Panc1 (cell line): ENCODE measurements around the gene CREBBP. TPM values are rescaled to one million over a fixed set of nuclear protein-coding genes. Genes with fewer than 3 reads are reported as not detected.

Experiments used
- ATAC-seq: fragments of 200-7000 bp; cut with Tn5 transposase; 2 replicates; pipeline ENCODE4 v1.9.1; 2020; ENCODE audit warnings: mild to moderate bottlenecking, moderate library complexity
- BruUV-seq: library from RNA; stranded (reverse); fragments of 400-500 nt; replicated peaks from 2 replicates; lab custom pipeline; 2021; lab: Mats Ljungman, UMichigan
- CTCF ChIA-PET: fragments of 300-600 bp; sonication (Branson Sonifier 250); formaldehyde crosslinking; loops from one replicate; lab custom pipeline; 2022; ENCODE audit warnings: antibody characterized with exemption; lab: Charles Lee
- POLR2A ChIA-PET: fragments of 300-600 bp; sonication (Branson Sonifier 250); formaldehyde crosslinking; loops from one replicate; lab custom pipeline; 2022; ENCODE audit warnings: antibody characterized with exemption; lab: Charles Lee
- DNase-seq: peaks from one replicate; pipeline ENCODE4 v3.0.0-alpha.2; 2010; ENCODE audit warnings: low read depth, low spot score
- H3K27ac ChIP-seq: 2 replicates; pipeline ENCODE4 v1.5.1; 2011; ENCODE audit warnings: mild to moderate bottlenecking, low read length, inconsistent platforms
- H3K27me3 ChIP-seq: fragments of 200-500 bp; sonication (Bioruptor generic); 2 replicates; pipeline ENCODE4 v1.6.0; 2014; ENCODE audit warnings: low read length, inconsistent platforms; ENCODE audit not compliant: control insufficient read depth, insufficient read depth
- H3K36me3 ChIP-seq: fragments of 200-500 bp; sonication (Bioruptor generic); 2 replicates; pipeline ENCODE4 v1.5.1; 2014; ENCODE audit warnings: inconsistent platforms, mild to moderate bottlenecking, low read length, moderate library complexity; ENCODE audit not compliant: control insufficient read depth, insufficient read depth
- H3K4me1 ChIP-seq: 2 replicates; pipeline ENCODE4 v1.5.1; 2011; ENCODE audit warnings: inconsistent platforms, mild to moderate bottlenecking, low read length, moderate library complexity; ENCODE audit not compliant: control insufficient read depth, insufficient read depth
- H3K4me3 ChIP-seq, 2 experiments: 2 replicates each; pipeline ENCODE4 v1.5.1; 2011 to 2012; ENCODE audit warnings: low read depth in 2 of 2, low read length in 2 of 2, mild to moderate bottlenecking in 2 of 2, inconsistent platforms in 1 of 2, moderate library complexity in 1 of 2
- H3K9me3 ChIP-seq: fragments of 200-500 bp; sonication (Bioruptor generic); 2 replicates; pipeline ENCODE4 v1.5.1; 2014; ENCODE audit warnings: low read depth, mild to moderate bottlenecking, inconsistent platforms, low read length, moderate library complexity; ENCODE audit not compliant: control insufficient read depth, insufficient read depth
- POLR2AphosphoS5 ChIP-seq: IDR thresholded peaks from 2 replicates; pipeline ENCODE4 v1.6.1; 2012; ENCODE audit warnings: mild to moderate bottlenecking, low read depth, low read length, moderate library complexity
- SIN3A ChIP-seq: IDR thresholded peaks from 2 replicates; pipeline ENCODE4 v1.6.1; 2012; ENCODE audit warnings: low read depth, mild to moderate bottlenecking, low read length, moderate library complexity, borderline replicate concordance; ENCODE audit not compliant: insufficient read depth
- TCF7L2 ChIP-seq: IDR thresholded peaks from 2 replicates; pipeline ENCODE4 v1.6.1; 2011; ENCODE audit warnings: mild to moderate bottlenecking, low read depth, low read length, inconsistent platforms
- in situ Hi-C: cut with HindIII; loops from 2 replicates; pipeline ENCODE4 v1.10.0; 2016; ENCODE audit warnings: low sequenced_read_pairs, low pct_unique_long_range_greater_than_20kb
- intact Hi-C: fragments of 100-400 bp; cut with micrococcal nuclease; formaldehyde crosslinking; loops from one replicate; pipeline ENCODE4 v1.10.0; 2022; ENCODE audit not compliant: unreplicated experiment
- total RNA-seq: library from RNA; stranded (reverse); gene quantifications from one replicate; pipeline ENCODE4 v1.2.1, GENCODE V29; 2021; ENCODE audit not compliant: unreplicated experiment
- TF ChIP-seq, protein P1 (sequence below), 2 experiments: IDR thresholded peaks; 2 replicates each; pipeline ENCODE4 v1.6.1; 2011 to 2012; ENCODE audit warnings: low read depth in 2 of 2, control low read depth in 1 of 2, low read length in 1 of 2, mild to moderate bottlenecking in 1 of 2, moderate library complexity in 1 of 2; ENCODE audit not compliant: insufficient read depth in 1 of 2
- TF ChIP-seq, protein P2 (sequence below): fragments of 450-650 bp; IDR thresholded peaks from 2 replicates; pipeline ENCODE4 v1.5.1; 2017; ENCODE audit warnings: mild to moderate bottlenecking

Gene CREBBP
- total RNA-seq, 1 experiment from 2014 or later, result 60.2 TPM

DNA sequence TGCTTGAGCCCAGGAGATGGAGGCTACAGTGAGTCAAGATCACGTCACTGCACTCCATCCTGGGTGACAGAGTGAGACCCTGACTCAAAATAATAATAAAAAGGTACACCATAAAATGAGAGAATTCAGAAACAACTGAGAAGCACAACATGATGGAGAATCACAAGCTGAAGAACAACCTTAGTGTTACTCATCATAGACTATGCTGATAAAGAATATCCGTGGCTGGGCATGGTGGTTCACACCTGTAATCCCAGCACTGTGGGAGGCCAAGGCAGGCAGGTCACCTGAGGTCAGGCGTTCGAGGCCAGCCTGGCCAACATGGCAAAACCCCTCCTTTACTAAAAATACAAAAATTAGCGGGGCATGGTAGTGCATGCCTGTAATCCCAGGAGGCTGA is 16.0 kb downstream of the CREBBP start:
- Histone ChIP-seq H3K27me3 (no peaks in the 10 kb centered on the region), H3K4me3 (no peak overlapping the region), H3K4me1 (peaks cover 6% of the 10 kb centered on the region), H3K9me3 (no peaks in the 10 kb centered on the region), H3K36me3 (no peaks in the 10 kb centered on the region), H3K27ac (no peak overlapping the region)
- intact Hi-C loops, result no loop called here
- CTCF ChIA-PET, result interaction anchor here (0.6 kb wide), 1 partner anchor 61 kb away, joined by 5 read pairs; no protein-coding TSS in a partner anchor
- no peak for ATAC-seq
- TF ChIP-seq TCF7L2 (no peak), POLR2AphosphoS5 (no peak), SIN3A (no peak)
- TF ChIP-seq, protein P1, sequence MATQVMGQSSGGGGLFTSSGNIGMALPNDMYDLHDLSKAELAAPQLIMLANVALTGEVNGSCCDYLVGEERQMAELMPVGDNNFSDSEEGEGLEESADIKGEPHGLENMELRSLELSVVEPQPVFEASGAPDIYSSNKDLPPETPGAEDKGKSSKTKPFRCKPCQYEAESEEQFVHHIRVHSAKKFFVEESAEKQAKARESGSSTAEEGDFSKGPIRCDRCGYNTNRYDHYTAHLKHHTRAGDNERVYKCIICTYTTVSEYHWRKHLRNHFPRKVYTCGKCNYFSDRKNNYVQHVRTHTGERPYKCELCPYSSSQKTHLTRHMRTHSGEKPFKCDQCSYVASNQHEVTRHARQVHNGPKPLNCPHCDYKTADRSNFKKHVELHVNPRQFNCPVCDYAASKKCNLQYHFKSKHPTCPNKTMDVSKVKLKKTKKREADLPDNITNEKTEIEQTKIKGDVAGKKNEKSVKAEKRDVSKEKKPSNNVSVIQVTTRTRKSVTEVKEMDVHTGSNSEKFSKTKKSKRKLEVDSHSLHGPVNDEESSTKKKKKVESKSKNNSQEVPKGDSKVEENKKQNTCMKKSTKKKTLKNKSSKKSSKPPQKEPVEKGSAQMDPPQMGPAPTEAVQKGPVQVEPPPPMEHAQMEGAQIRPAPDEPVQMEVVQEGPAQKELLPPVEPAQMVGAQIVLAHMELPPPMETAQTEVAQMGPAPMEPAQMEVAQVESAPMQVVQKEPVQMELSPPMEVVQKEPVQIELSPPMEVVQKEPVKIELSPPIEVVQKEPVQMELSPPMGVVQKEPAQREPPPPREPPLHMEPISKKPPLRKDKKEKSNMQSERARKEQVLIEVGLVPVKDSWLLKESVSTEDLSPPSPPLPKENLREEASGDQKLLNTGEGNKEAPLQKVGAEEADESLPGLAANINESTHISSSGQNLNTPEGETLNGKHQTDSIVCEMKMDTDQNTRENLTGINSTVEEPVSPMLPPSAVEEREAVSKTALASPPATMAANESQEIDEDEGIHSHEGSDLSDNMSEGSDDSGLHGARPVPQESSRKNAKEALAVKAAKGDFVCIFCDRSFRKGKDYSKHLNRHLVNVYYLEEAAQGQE (IDR thresholded peaks at IDR 0.05; ENCODE audit: insufficient read depth in 1 of 2, low read depth in 2 of 2, low read length in 1 of 2), result no peak
- TF ChIP-seq, protein P2, sequence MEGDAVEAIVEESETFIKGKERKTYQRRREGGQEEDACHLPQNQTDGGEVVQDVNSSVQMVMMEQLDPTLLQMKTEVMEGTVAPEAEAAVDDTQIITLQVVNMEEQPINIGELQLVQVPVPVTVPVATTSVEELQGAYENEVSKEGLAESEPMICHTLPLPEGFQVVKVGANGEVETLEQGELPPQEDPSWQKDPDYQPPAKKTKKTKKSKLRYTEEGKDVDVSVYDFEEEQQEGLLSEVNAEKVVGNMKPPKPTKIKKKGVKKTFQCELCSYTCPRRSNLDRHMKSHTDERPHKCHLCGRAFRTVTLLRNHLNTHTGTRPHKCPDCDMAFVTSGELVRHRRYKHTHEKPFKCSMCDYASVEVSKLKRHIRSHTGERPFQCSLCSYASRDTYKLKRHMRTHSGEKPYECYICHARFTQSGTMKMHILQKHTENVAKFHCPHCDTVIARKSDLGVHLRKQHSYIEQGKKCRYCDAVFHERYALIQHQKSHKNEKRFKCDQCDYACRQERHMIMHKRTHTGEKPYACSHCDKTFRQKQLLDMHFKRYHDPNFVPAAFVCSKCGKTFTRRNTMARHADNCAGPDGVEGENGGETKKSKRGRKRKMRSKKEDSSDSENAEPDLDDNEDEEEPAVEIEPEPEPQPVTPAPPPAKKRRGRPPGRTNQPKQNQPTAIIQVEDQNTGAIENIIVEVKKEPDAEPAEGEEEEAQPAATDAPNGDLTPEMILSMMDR, result no peak
- no peak for DNase-seq
- BruUV-seq, result no TSS peak
- in situ Hi-C loops, result no loop called here
- POLR2A ChIA-PET, result no interaction called here

DNA sequence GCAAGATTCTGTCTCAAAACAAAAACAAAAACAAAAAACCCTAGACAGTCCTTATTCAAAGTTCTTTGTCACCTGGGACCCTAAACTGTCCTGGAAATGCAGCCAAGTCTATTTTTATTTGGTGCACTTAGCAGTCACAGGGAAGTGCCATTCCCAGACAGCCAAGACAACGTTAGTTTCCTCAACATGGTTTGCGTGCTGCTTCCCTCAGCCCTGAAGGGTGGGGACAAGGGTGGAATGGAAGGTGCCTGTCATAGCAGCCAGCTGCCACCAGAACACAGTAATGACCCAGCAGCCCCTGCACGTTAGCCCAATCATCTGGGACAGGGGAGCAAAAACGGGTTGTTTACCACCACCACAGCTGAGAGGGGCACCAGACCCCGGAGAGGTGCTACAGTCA is 16.9 kb downstream of the CREBBP start:
- TF ChIP-seq, protein P1 (IDR thresholded peaks at IDR 0.05; ENCODE audit: insufficient read depth in 1 of 2, low read depth in 2 of 2, low read length in 1 of 2), result no peak
- TF ChIP-seq, protein P2, result no peak
- TF ChIP-seq POLR2AphosphoS5, result no peak
- TF ChIP-seq TCF7L2, result no peak
- no peak for TF ChIP-seq SIN3A
- BruUV-seq, result no TSS peak
- POLR2A ChIA-PET, result no interaction called here
- intact Hi-C loops, result no loop called here
- Histone ChIP-seq H3K36me3 (no peaks in the 10 kb centered on the region), H3K27me3 (no peaks in the 10 kb centered on the region), H3K4me1 (peaks cover 5% of the 10 kb centered on the region), H3K4me3 (no peak overlapping the region), H3K9me3 (no peaks in the 10 kb centered on the region), H3K27ac (no peak overlapping the region)
- CTCF ChIA-PET, result interaction anchor here (0.6 kb wide), 1 partner anchor 62 kb away, joined by 5 read pairs; no protein-coding TSS in a partner anchor
- ATAC-seq, result peak; percentile 22; the same call in 1 of the 2 replicates
- no peak for DNase-seq
- in situ Hi-C loops, result no loop called here
